GM23338 (cell line): ENCODE measurements around the gene LCE6A. TPM values are rescaled to one million over a fixed set of nuclear protein-coding genes. Genes with fewer than 3 reads are reported as not detected.

Experiments
- ATAC-seq: fragments of 200-7000 bp; cut with Tn5 transposase; 3 replicates; pipeline ENCODE4 v1.9.1; 2020
- DNase-seq: peaks from one replicate; pipeline ENCODE4 v3.0.0-alpha.2; 2015; ENCODE audit warnings: low spot score
- H2AFZ ChIP-seq: fragments of 200-600 bp; sonication (generic); 2 replicates; pipeline ENCODE4 v1.8.0; 2016; ENCODE audit warnings: antibody characterized with exemption, mild to moderate bottlenecking, moderate library complexity
- H3F3A ChIP-seq: fragments of 200-600 bp; sonication (generic); replicated peaks from 2 replicates; pipeline ENCODE4 v1.8.0; 2017; ENCODE audit warnings: antibody characterized with exemption, mixed run types, low read depth
- H3K27ac ChIP-seq: fragments of 200-600 bp; sonication (generic); 2 replicates; pipeline ENCODE4 v1.6.1; 2016; ENCODE audit warnings: low read depth
- H3K27me3 ChIP-seq: fragments of 200-600 bp; sonication (generic); 2 replicates; pipeline ENCODE4 v1.8.0; 2016; ENCODE audit warnings: mild to moderate bottlenecking, mixed run types, moderate library complexity; ENCODE audit not compliant: insufficient read depth
- H3K36me3 ChIP-seq: fragments of 200-600 bp; sonication (generic); 2 replicates; pipeline ENCODE4 v1.8.0; 2016; ENCODE audit warnings: mild to moderate bottlenecking; ENCODE audit not compliant: insufficient read depth
- H3K4me1 ChIP-seq: fragments of 200-600 bp; sonication (generic); 2 replicates; pipeline ENCODE4 v1.8.0; 2016; ENCODE audit warnings: mild to moderate bottlenecking, moderate library complexity; ENCODE audit not compliant: insufficient read depth
- H3K4me2 ChIP-seq: fragments of 200-600 bp; sonication (generic); 2 replicates; pipeline ENCODE4 v1.7.1; 2017; ENCODE audit warnings: mixed run types
- H3K4me3 ChIP-seq: fragments of 200-600 bp; sonication (generic); 2 replicates; pipeline ENCODE4 v1.6.1; 2016; ENCODE audit warnings: mixed run types
- H3K79me2 ChIP-seq: fragments of 200-600 bp; sonication (generic); replicated peaks from 2 replicates; pipeline ENCODE4 v1.8.0; 2017; ENCODE audit warnings: mild to moderate bottlenecking; ENCODE audit not compliant: insufficient read depth
- H3K9me2 ChIP-seq: fragments of 200-600 bp; sonication (generic); 2 replicates; pipeline ENCODE4 v1.8.0; 2017; ENCODE audit not compliant: insufficient read depth
- H4K20me1 ChIP-seq: fragments of 200-600 bp; sonication (generic); replicated peaks from 2 replicates; pipeline ENCODE4 v1.8.0; 2017; ENCODE audit warnings: mild to moderate bottlenecking; ENCODE audit not compliant: insufficient read depth
- H3K27ac Mint-ChIP-seq: 2 replicates; pipeline ENCODE4 v1.8.0; 2020; ENCODE audit warnings: inconsistent platforms, mild to moderate bottlenecking, moderate library complexity, mixed read lengths
- H3K27me3 Mint-ChIP-seq: 3 replicates; pipeline ENCODE4 v1.8.0; 2022; ENCODE audit warnings: low read depth, mild to moderate bottlenecking, moderate library complexity, mixed read lengths, inconsistent platforms; ENCODE audit not compliant: insufficient read depth, poor library complexity
- H3K36me3 Mint-ChIP-seq: 3 replicates; pipeline ENCODE4 v1.8.0; 2021; ENCODE audit warnings: low read depth, mild to moderate bottlenecking, inconsistent platforms, moderate library complexity, mixed read lengths
- H3K4me1 Mint-ChIP-seq: 3 replicates; pipeline ENCODE4 v1.8.0; 2020; ENCODE audit warnings: mild to moderate bottlenecking, inconsistent platforms, mixed read lengths
- H3K4me3 Mint-ChIP-seq: 3 replicates; pipeline ENCODE4 v1.8.0; 2021; ENCODE audit warnings: moderate library complexity, mild to moderate bottlenecking, inconsistent platforms, mixed read lengths
- H3K9me3 Mint-ChIP-seq: 3 replicates; pipeline ENCODE4 v1.8.0; 2020; ENCODE audit warnings: moderate library complexity, mild to moderate bottlenecking, inconsistent platforms, mixed read lengths
- CREB1 ChIP-seq: fragments of 250-450 bp; sonication (Bioruptor Pico); IDR thresholded peaks from 2 replicates; pipeline ENCODE4 v1.5.0; 2020; ENCODE audit warnings: low read depth, mild to moderate bottlenecking, moderate library complexity
- EZH2 ChIP-seq: fragments of 200-600 bp; sonication (generic); IDR thresholded peaks from one replicate; pipeline ENCODE4 v1.8.0; 2017; ENCODE audit warnings: antibody characterized with exemption, mild to moderate bottlenecking, low read depth; ENCODE audit not compliant: unreplicated experiment
- EZH2phosphoT487 ChIP-seq: fragments of 200-600 bp; sonication (generic); IDR thresholded peaks from one replicate; pipeline ENCODE4 v1.8.1; 2018; ENCODE audit warnings: antibody characterized with exemption; ENCODE audit not compliant: unreplicated experiment
- JUNB ChIP-seq: IDR thresholded peaks from one replicate; pipeline ENCODE4 v1.6.1; 2016; ENCODE audit warnings: antibody characterized with exemption; ENCODE audit not compliant: unreplicated experiment
- POLR2AphosphoS5 ChIP-seq: IDR thresholded peaks from 2 replicates; pipeline ENCODE4 v1.6.1; 2016; ENCODE audit warnings: antibody characterized with exemption, low read depth
- ZNF114 ChIP-seq: fragments of 250-450 bp; sonication (Bioruptor Pico); IDR thresholded peaks from 2 replicates; pipeline ENCODE4 v1.5.0; 2020; ENCODE audit warnings: mild to moderate bottlenecking, moderate library complexity
- ZNF331 ChIP-seq: fragments of 250-450 bp; sonication (Bioruptor Pico); IDR thresholded peaks from 2 replicates; pipeline ENCODE4 v1.5.0; 2020; ENCODE audit warnings: low read depth, mild to moderate bottlenecking, moderate library complexity
- polyA plus RNA-seq: library from polyadenylated mRNA; unstranded; fragments of >200 nt; fragmentation: Nextera tagmentation; extraction: Ambion mirVana; gene quantifications from 2 replicates; pipeline ENCODE4 v1.2.1, GENCODE V29; 2016
- total RNA-seq: library from RNA; depleted of rRNA; stranded (reverse); fragments of >200 nt; shearing (Covaris generic); gene quantifications from 2 replicates; pipeline ENCODE4 v1.2.3, GENCODE V29; 2014
- TF ChIP-seq, protein P1 (sequence below), 2 experiments: fragments of 200-600 bp in 1 of 2; sonication (generic) in 1 of 2; conservative IDR thresholded peaks; 2 replicates each; pipeline versions ENCODE4 v1.5.1 to v1.6.1; 2016 to 2017; ENCODE audit warnings: antibody characterized with exemption in 2 of 2, low read depth in 2 of 2, mild to moderate bottlenecking in 2 of 2, moderate library complexity in 1 of 2
- TF ChIP-seq, protein P2 (sequence below): IDR thresholded peaks from 2 replicates; pipeline ENCODE4 v1.6.1; 2016; ENCODE audit warnings: antibody characterized with exemption
- TF ChIP-seq, protein P3 (sequence below): IDR thresholded peaks from one replicate; pipeline ENCODE4 v1.6.1; 2018; ENCODE audit warnings: antibody characterized with exemption; ENCODE audit not compliant: unreplicated experiment
- TF ChIP-seq, protein P4 (sequence below): fragments of 250-450 bp; sonication (Bioruptor Pico); IDR thresholded peaks from 2 replicates; pipeline ENCODE4 v1.5.0; 2020; ENCODE audit warnings: mild to moderate bottlenecking, moderate library complexity

The LCE6A gene
- total and polyA plus RNA-seq, 2 experiments from 2014 or later: not detected

DNA sequence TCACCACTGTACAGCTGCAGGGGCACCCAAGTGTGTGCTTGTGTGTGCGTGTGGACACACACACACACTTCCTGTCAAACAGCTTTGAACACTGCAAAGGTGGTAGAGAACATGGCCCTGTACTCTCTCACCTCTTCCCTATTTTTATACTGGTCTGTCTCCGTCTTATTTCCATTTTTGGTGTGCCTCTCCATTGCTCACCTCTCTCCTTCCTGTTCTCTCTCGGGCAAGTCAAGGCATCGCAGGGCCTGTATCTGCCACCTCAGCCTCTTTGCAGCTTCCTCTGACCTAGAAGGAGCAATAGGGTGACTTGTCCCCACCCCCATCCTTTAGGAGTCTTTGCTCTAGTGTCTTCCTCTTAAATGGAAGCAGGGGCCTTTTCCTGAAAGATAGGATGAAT is 37.7 kb downstream of the LCE6A start:
- H3K9me3 Mint-ChIP-seq: peaks cover 2% of the 10 kb centered on the region; the same call in 2 of the 3 replicates
- Histone ChIP-seq H3K9me2 (0 out of 2 replicates have a peak, but pooled peaks cover 9% of the 10 kb centered on the region), H3K79me2 (no peaks in the 10 kb centered on the region), H3K4me3 (no peak overlapping the region), H3K4me1 (no peaks in the 10 kb centered on the region), H3K27ac (no peak overlapping the region), H3K27me3 (no peaks in the 10 kb centered on the region), H2AFZ (no peak overlapping the region), H3F3A (no peaks in the 10 kb centered on the region), H3K4me2 (no peak overlapping the region), H3K36me3 (no peaks in the 10 kb centered on the region), H4K20me1 (no peaks in the 10 kb centered on the region)
- H3K27me3 Mint-ChIP-seq: peaks cover 6% of the 10 kb centered on the region
- DNase-seq: no peak
- TF ChIP-seq EZH2 (no peak), JUNB (no peak), ZNF114 (CRISPR knock-in tag) (no peak), EZH2phosphoT487 (no peak), CREB1 (CRISPR knock-in tag) (no peak), POLR2AphosphoS5 (no peak), ZNF331 (CRISPR knock-in tag) (no peak)
- TF ChIP-seq, protein P1, sequence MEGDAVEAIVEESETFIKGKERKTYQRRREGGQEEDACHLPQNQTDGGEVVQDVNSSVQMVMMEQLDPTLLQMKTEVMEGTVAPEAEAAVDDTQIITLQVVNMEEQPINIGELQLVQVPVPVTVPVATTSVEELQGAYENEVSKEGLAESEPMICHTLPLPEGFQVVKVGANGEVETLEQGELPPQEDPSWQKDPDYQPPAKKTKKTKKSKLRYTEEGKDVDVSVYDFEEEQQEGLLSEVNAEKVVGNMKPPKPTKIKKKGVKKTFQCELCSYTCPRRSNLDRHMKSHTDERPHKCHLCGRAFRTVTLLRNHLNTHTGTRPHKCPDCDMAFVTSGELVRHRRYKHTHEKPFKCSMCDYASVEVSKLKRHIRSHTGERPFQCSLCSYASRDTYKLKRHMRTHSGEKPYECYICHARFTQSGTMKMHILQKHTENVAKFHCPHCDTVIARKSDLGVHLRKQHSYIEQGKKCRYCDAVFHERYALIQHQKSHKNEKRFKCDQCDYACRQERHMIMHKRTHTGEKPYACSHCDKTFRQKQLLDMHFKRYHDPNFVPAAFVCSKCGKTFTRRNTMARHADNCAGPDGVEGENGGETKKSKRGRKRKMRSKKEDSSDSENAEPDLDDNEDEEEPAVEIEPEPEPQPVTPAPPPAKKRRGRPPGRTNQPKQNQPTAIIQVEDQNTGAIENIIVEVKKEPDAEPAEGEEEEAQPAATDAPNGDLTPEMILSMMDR (conservative IDR thresholded peaks at IDR 0.05; ENCODE audit: low read depth in 2 of 2): no peak
- TF ChIP-seq, protein P2, sequence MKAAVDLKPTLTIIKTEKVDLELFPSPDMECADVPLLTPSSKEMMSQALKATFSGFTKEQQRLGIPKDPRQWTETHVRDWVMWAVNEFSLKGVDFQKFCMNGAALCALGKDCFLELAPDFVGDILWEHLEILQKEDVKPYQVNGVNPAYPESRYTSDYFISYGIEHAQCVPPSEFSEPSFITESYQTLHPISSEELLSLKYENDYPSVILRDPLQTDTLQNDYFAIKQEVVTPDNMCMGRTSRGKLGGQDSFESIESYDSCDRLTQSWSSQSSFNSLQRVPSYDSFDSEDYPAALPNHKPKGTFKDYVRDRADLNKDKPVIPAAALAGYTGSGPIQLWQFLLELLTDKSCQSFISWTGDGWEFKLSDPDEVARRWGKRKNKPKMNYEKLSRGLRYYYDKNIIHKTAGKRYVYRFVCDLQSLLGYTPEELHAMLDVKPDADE: no peak
- TF ChIP-seq, protein P3, sequence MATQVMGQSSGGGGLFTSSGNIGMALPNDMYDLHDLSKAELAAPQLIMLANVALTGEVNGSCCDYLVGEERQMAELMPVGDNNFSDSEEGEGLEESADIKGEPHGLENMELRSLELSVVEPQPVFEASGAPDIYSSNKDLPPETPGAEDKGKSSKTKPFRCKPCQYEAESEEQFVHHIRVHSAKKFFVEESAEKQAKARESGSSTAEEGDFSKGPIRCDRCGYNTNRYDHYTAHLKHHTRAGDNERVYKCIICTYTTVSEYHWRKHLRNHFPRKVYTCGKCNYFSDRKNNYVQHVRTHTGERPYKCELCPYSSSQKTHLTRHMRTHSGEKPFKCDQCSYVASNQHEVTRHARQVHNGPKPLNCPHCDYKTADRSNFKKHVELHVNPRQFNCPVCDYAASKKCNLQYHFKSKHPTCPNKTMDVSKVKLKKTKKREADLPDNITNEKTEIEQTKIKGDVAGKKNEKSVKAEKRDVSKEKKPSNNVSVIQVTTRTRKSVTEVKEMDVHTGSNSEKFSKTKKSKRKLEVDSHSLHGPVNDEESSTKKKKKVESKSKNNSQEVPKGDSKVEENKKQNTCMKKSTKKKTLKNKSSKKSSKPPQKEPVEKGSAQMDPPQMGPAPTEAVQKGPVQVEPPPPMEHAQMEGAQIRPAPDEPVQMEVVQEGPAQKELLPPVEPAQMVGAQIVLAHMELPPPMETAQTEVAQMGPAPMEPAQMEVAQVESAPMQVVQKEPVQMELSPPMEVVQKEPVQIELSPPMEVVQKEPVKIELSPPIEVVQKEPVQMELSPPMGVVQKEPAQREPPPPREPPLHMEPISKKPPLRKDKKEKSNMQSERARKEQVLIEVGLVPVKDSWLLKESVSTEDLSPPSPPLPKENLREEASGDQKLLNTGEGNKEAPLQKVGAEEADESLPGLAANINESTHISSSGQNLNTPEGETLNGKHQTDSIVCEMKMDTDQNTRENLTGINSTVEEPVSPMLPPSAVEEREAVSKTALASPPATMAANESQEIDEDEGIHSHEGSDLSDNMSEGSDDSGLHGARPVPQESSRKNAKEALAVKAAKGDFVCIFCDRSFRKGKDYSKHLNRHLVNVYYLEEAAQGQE: no peak
- TF ChIP-seq, protein P4, sequence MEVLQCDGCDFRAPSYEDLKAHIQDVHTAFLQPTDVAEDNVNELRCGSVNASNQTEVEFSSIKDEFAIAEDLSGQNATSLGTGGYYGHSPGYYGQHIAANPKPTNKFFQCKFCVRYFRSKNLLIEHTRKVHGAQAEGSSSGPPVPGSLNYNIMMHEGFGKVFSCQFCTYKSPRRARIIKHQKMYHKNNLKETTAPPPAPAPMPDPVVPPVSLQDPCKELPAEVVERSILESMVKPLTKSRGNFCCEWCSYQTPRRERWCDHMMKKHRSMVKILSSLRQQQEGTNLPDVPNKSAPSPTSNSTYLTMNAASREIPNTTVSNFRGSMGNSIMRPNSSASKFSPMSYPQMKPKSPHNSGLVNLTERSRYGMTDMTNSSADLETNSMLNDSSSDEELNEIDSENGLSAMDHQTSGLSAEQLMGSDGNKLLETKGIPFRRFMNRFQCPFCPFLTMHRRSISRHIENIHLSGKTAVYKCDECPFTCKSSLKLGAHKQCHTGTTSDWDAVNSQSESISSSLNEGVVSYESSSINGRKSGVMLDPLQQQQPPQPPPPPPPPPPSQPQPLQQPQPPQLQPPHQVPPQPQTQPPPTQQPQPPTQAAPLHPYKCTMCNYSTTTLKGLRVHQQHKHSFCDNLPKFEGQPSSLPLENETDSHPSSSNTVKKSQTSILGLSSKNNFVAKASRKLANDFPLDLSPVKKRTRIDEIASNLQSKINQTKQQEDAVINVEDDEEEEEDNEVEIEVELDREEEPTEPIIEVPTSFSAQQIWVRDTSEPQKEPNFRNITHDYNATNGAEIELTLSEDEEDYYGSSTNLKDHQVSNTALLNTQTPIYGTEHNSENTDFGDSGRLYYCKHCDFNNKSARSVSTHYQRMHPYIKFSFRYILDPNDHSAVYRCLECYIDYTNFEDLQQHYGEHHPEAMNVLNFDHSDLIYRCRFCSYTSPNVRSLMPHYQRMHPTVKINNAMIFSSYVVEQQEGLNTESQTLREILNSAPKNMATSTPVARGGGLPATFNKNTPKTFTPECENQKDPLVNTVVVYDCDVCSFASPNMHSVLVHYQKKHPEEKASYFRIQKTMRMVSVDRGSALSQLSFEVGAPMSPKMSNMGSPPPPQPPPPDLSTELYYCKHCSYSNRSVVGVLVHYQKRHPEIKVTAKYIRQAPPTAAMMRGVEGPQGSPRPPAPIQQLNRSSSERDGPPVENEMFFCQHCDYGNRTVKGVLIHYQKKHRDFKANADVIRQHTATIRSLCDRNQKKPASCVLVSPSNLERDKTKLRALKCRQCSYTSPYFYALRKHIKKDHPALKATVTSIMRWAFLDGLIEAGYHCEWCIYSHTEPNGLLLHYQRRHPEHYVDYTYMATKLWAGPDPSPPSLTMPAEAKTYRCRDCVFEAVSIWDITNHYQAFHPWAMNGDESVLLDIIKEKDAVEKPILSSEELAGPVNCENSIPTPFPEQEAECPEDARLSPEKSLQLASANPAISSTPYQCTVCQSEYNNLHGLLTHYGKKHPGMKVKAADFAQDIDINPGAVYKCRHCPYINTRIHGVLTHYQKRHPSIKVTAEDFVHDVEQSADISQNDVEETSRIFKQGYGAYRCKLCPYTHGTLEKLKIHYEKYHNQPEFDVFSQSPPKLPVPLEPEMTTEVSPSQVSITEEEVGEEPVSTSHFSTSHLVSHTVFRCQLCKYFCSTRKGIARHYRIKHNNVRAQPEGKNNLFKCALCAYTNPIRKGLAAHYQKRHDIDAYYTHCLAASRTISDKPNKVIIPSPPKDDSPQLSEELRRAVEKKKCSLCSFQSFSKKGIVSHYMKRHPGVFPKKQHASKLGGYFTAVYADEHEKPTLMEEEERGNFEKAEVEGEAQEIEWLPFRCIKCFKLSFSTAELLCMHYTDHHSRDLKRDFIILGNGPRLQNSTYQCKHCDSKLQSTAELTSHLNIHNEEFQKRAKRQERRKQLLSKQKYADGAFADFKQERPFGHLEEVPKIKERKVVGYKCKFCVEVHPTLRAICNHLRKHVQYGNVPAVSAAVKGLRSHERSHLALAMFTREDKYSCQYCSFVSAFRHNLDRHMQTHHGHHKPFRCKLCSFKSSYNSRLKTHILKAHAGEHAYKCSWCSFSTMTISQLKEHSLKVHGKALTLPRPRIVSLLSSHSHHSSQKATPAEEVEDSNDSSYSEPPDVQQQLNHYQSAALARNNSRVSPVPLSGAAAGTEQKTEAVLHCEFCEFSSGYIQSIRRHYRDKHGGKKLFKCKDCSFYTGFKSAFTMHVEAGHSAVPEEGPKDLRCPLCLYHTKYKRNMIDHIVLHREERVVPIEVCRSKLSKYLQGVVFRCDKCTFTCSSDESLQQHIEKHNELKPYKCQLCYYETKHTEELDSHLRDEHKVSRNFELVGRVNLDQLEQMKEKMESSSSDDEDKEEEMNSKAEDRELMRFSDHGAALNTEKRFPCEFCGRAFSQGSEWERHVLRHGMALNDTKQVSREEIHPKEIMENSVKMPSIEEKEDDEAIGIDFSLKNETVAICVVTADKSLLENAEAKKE (CRISPR knock-in tag): no peak
- peaks cover 3% of the 10 kb centered on the region; the same call in 1 of the 3 replicates for H3K36me3 Mint-ChIP-seq
- no peak for ATAC-seq
- H3K4me3 Mint-ChIP-seq: no peak overlapping the region
- H3K4me1 Mint-ChIP-seq: no peaks in the 10 kb centered on the region
- H3K27ac Mint-ChIP-seq: no peak overlapping the region
